Measurements from ENCODE around the gene NTM.

Gene NTM

GRCh38 chr11:131897956-131898355 lies 527.5 kb downstream of the NTM start:
- no peak overlapping the region for H3K4me3 ChIP-seq (ENCODE audit: low read depth, low read length)
- no peak for TF ChIP-seq CTCF (IDR thresholded peaks at IDR 0.05; ENCODE audit: low read depth, low read length, missing control alignments)
- no peak for DNase-seq (ENCODE audit: low read depth)

DNA sequence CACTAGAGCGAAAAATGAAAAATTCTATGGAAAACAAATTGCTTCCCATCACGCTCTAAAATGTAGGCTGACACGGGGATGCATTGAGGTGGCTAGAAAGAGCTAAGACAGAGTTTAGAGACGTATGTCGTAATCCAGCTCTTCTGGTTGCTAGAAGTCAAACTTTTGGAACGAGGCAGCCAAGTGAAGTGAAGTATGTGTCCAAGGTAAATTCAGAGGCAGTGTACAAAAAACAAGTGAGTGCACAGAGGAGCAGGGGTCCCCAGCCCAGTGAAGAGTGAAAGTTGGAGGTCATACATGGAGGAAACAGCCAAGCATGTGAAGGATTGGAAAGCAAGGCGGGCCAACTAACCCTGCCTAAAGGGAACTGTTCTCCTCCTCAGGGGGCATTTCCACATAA lies 528.5 kb downstream of the NTM start:
- no peak for DNase-seq (ENCODE audit: low read depth)
- H3K4me3 ChIP-seq (ENCODE audit: low read depth, low read length): no peak overlapping the region
- TF ChIP-seq CTCF (IDR thresholded peaks at IDR 0.05; ENCODE audit: low read depth, low read length, missing control alignments): no peak

DNA sequence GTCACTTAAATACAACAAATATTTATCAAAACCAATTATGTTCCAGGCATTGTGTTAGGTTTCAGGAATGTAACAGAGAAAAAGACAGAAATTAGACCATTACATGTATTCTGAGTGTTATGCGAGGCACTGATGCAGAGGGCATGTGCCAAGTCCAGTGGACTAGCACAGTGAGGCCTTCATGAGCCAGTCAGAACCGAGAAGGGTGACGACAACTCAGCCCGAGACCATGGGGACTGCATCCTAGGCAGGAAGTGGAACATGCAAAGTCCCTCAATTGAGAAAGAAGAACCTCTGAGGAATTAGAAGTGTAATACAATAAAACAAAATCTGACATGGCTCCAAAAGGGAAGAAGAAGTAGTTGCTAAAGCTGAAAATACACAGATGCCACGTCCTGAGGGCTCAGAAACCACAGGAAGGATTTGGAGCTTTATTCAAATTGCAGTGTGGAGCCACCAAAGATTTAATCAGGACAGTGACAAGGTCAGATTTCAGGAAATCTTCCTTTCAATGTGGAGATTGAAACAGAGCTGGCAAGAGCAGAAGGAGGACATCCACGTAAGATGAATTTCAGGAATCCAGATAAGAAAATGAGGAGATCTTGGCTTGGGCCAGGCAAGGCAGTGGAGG lies 529.6 kb downstream of the NTM start:
- DNase-seq (ENCODE audit: low read depth): no peak
- no peak for TF ChIP-seq CTCF (IDR thresholded peaks at IDR 0.05; ENCODE audit: low read depth, low read length, missing control alignments)
- no peak overlapping the region for H3K4me3 ChIP-seq (ENCODE audit: low read depth, low read length)

DNA sequence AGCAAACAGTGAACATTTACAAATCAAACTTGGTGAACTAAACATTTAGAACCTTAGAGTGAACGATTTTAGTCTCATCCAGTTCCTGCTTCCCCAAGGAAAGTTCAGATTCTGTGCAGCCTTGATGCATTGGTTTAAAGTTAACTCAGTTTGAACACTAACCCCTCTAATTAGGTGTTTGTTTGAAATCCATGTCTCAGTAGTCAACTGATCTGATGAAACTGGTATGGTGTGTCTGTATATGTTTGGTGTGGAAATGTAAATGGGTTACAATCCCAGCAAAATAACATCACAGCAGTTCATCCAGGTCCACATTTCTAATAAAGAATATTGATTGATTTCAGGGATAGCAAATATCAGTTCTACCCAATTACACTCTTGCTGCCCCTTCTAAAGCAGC lies 532.0 kb downstream of the NTM start:
- H3K4me3 ChIP-seq (ENCODE audit: low read depth, low read length): no peak overlapping the region
- no peak for DNase-seq (ENCODE audit: low read depth)
- TF ChIP-seq CTCF (IDR thresholded peaks at IDR 0.05; ENCODE audit: low read depth, low read length, missing control alignments): no peak

DNA sequence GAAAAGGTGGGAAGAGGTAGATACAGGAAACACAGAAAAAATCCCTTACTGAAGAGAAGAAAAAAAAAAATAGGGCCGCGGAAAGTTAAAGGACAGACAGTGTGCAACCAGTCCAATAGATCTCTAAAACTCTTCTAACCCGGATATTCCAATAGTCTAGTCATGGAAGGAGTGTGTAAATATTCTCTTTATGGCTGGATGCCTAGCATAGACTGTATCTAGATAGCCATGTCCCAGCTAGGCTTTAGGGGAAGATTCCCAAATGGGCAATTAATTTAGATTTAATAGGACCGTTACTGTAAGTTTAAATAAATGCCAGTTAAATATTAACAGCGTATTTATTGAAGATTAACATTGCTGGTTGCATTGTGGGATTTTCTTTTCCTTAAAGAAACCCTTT lies 532.7 kb downstream of the NTM start:
- DNase-seq (ENCODE audit: low read depth): no peak
- no peak for TF ChIP-seq CTCF (IDR thresholded peaks at IDR 0.05; ENCODE audit: low read depth, low read length, missing control alignments)
- no peak overlapping the region for H3K4me3 ChIP-seq (ENCODE audit: low read depth, low read length)

- H3K4me3 ChIP-seq (ENCODE audit: low read depth, low read length): no peak overlapping the region
- no peak for TF ChIP-seq CTCF (IDR thresholded peaks at IDR 0.05; ENCODE audit: low read depth, low read length, missing control alignments)
- no peak for DNase-seq (ENCODE audit: low read depth)
These were observed 534.3 kb downstream of the NTM start for GRCh38 chr11:131904756-131905155.

DNA sequence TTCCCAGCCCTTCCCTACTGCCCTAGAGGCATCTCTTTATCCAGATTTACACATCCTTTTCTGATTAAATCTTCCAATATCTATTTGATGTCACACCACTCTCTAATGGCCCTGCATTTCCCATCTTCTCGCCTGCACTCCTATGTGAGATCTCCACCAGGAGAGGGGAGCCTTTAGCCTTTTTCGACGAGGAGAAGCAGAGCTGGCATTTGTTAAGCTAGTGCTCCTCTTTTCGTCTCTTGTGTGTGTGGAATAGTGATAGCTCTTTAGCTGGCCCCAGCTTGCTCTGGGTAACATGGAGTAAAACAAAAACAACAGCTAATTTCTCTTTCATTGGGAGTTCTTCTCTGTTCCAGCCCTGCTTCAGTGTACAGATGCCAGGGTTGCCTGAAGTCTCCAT lies 536.5 kb downstream of the NTM start:
- DNase-seq (ENCODE audit: low read depth): no peak
- no peak for TF ChIP-seq CTCF (IDR thresholded peaks at IDR 0.05; ENCODE audit: low read depth, low read length, missing control alignments)
- no peak overlapping the region for H3K4me3 ChIP-seq (ENCODE audit: low read depth, low read length)

All from GM12864 (cell line).